ENCODE results near the gene HS1BP3. TPM values are rescaled to one million over a fixed set of nuclear protein-coding genes. Genes with fewer than 3 reads are reported as not detected.

HS1BP3 gene
- polyA plus RNA-seq, 4 donors = 18.5 to 39.7 (median 23.4) TPM

DNA sequence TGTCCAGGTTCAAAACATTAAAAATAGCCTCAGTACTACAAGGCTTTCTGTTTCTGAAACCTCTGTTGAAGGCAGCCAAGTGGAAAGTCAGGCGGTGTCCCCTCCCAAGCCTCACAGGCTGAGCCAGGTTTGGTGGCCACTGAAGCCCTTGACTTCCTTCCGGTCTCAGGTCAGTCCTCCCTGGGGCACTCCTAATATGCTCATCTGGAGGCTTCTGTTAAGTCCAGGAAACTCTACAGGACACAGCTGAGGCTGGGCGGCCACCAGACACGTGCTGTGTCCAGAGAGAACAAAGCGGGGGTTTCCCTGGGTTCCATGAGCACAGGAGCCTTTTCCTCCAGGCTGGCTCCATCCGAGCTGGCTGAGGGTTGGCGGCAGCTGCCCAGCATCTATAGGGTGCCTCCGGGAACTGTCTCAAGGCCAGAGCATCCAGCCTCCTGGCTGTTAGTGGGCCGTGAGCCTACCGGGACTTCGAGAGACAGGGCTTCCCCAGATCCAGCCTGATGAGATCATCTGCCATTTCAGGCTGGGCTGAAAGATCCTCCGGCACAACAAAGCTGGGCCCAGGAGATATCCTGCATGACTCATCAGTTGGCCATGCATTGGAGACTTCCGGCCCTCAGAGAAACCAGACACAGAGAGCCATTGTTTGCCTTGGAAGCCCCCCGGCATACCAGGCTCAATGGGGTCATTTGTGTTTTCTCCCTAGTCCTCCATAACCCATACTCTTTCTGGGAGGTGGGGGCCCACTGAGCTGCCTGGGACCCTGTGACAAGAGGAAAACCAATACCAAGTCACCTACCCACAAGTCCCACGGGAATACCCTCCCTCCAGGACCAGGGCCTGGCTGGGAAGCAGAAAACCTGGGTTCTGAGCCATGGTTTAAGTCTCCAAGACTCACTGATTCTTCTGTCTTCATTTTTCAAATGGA is 71.7 kb downstream of the HS1BP3 start:
- Histone ChIP-seq H3K27ac (ENCODE audit: low read depth in 1 of 3, low read length in 2 of 3) (peak overlapping the region; percentile 71 to 91 (median 75)), H3K4me1 (ENCODE audit: control insufficient read depth in 3 of 3, insufficient read depth in 2 of 3, low read depth in 1 of 3, low read length in 2 of 3) (peaks cover 6 to 62% (median 9%) of the 10 kb centered on the region in 3 donors), H3K36me3 (ENCODE audit: control insufficient read depth in 3 of 3, insufficient read depth in 2 of 3, low read depth in 1 of 3, low read length in 3 of 3) (no peaks in the 10 kb centered on the region), H3K27me3 (ENCODE audit: control insufficient read depth in 3 of 3, insufficient read depth in 3 of 3, low read length in 3 of 3) (no peaks in the 10 kb centered on the region), H3K4me3 (ENCODE audit: low read depth in 1 of 3, low read length in 3 of 3) (no peak overlapping the region), H3K9me3 (ENCODE audit: control insufficient read depth in 2 of 2, insufficient read depth in 1 of 2, low read depth in 1 of 2, low read length in 1 of 2) (peaks cover 0 to 7% of the 10 kb centered on the region in 2 donors)
- 48 to 51% (median 50%) methylated on average over 15 of the region's 15 CpGs for WGBS, 3 donors
- FAIRE-seq (no peak), DNase-seq (peak; percentile 75 to 87)

DNA sequence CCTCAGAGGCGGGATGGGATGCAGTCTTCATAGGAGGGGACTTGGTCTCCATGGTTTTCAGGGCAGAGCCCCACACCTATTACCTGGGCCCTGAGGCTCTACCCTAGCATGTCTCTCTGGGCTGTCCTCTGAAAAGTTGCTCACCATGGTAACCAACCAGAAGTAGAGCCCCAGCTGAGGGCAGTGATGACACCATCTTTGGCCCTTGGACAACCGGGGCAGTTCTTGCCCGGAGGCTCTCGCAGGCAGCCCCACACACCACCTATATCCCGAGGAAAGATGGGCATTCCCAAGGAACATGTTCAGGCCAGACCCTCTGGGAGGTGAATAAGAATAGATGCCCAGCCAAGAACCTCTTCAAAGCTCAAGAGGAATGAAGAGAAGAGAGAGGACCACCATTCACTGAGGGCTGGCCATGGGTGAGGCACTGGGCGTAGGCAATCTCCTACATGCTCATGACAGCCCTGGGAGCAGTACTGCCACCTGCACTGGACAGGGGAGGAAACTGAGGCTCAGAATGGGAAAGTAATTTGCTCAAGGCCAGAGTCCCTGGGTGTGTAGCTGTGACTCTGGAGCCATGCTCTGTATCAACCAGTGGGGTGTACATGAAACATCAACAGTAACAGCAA is 72.5 kb downstream of the HS1BP3 start:
- Histone ChIP-seq H3K36me3 (ENCODE audit: control insufficient read depth in 3 of 3, insufficient read depth in 2 of 3, low read depth in 1 of 3, low read length in 3 of 3) (no peaks in the 10 kb centered on the region), H3K27ac (ENCODE audit: low read depth in 1 of 3, low read length in 2 of 3) (peak overlapping the region; percentile 5 to 91 (median 75)), H3K4me3 (ENCODE audit: low read depth in 1 of 3, low read length in 3 of 3) (no peak overlapping the region), H3K4me1 (ENCODE audit: control insufficient read depth in 3 of 3, insufficient read depth in 2 of 3, low read depth in 1 of 3, low read length in 2 of 3) (peaks cover 6 to 59% (median 9%) of the 10 kb centered on the region in 3 donors), H3K9me3 (ENCODE audit: control insufficient read depth in 2 of 2, insufficient read depth in 1 of 2, low read depth in 1 of 2, low read length in 1 of 2) (peaks cover 0 to 7% of the 10 kb centered on the region in 2 donors), H3K27me3 (ENCODE audit: control insufficient read depth in 3 of 3, insufficient read depth in 3 of 3, low read length in 3 of 3) (no peaks in the 10 kb centered on the region)
- no peak for FAIRE-seq
- DNase-seq = no peak
- WGBS, 3 donors = 73 to 81% (median 78%) methylated on average over 6 of the region's 6 CpGs

DNA sequence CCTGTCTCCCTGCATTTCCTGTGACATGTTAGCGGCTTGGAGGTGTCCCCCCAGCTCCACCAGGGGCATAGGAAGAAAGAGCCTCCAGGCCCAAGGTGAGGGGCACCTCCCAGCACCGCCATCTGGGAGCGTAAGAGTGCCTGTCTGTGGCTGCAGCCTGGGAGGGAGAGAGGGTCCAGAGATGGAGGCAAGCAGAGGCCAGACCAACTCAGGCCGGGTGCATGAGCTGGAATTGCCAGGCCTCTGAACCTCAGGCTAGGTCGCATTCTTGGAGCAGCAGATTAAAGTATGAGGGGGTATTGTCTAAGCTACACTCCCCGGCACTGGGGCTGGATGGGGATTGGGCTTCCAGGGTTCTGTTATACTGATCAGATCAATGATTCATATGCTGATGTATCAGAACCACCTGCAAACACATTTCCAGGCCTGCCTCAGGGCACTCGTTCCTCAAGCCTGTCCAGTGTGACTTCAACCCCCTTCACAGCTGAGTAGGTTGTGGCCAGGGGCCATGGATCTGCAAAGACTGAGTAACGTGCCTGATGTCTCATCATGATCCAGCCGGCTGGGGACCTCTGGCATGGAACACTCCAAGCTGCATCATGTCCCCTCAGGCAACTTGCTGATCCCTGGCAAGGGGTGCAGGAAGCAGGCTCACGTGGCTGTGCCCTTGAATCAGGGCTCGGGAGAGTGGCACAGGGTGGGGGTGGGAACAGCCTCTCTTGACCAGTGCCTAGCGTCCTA is 73.2 kb downstream of the HS1BP3 start:
- Histone ChIP-seq H3K4me3 (ENCODE audit: low read depth in 1 of 3, low read length in 3 of 3) (no peak overlapping the region), H3K27ac (ENCODE audit: low read depth in 1 of 3, low read length in 2 of 3) (peak overlapping the region; percentile 16 to 91 (median 90)), H3K36me3 (ENCODE audit: control insufficient read depth in 3 of 3, insufficient read depth in 2 of 3, low read depth in 1 of 3, low read length in 3 of 3) (no peaks in the 10 kb centered on the region), H3K9me3 (ENCODE audit: control insufficient read depth in 2 of 2, insufficient read depth in 1 of 2, low read depth in 1 of 2, low read length in 1 of 2) (peaks cover 0 to 7% of the 10 kb centered on the region in 2 donors), H3K27me3 (ENCODE audit: control insufficient read depth in 3 of 3, insufficient read depth in 3 of 3, low read length in 3 of 3) (no peaks in the 10 kb centered on the region), H3K4me1 (ENCODE audit: control insufficient read depth in 3 of 3, insufficient read depth in 2 of 3, low read depth in 1 of 3, low read length in 2 of 3) (peaks cover 6 to 60% (median 9%) of the 10 kb centered on the region in 3 donors)
- 84 to 87% (median 85%) methylated on average over 12 of the region's 12 CpGs for WGBS, 3 donors
- FAIRE-seq = no peak
- DNase-seq = no peak

DNA sequence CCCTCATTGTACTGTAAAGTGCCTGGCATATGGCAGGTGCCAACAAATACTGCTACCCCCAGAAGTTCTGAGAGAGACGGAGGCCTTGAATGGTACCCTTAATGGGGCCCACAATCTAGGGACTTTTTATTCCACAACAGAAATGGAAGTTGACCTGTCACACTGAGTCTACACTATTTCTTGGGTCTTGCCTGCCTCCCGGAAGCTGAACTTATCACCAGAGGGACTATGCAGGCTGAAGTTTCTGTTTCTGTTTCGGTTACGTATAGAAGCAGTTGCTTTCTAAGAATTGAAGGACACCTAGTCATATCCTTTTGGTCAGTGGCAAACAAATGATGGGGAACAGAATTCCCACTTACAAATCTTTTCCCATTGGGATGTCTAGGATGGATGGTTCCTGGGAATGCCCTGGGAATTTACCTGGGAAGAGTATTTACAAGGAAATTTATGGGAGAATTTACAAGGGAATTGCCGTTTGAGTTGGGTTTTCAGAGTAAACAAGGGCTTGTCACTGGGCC is 74.2 kb downstream of the HS1BP3 start:
- Histone ChIP-seq H3K36me3 (ENCODE audit: control insufficient read depth in 3 of 3, insufficient read depth in 2 of 3, low read depth in 1 of 3, low read length in 3 of 3) (no peaks in the 10 kb centered on the region), H3K27me3 (ENCODE audit: control insufficient read depth in 3 of 3, insufficient read depth in 3 of 3, low read length in 3 of 3) (no peaks in the 10 kb centered on the region), H3K27ac (ENCODE audit: low read depth in 1 of 3, low read length in 2 of 3) (peak overlapping the region; percentile 65 to 90 (median 77)), H3K9me3 (ENCODE audit: control insufficient read depth in 2 of 2, insufficient read depth in 1 of 2, low read depth in 1 of 2, low read length in 1 of 2) (peaks cover 0 to 3% of the 10 kb centered on the region in 2 donors), H3K4me1 (ENCODE audit: control insufficient read depth in 3 of 3, insufficient read depth in 2 of 3, low read depth in 1 of 3, low read length in 2 of 3) (peaks cover 9 to 62% (median 9%) of the 10 kb centered on the region in 3 donors), H3K4me3 (ENCODE audit: low read depth in 1 of 3, low read length in 3 of 3) (no peak overlapping the region)
- FAIRE-seq (no peak), DNase-seq (peak; percentile 90 to 93)
- 10 to 35% (median 13%) methylated on average over 5 of the region's 5 CpGs for whole genome bisulfite sequencing, 3 donors

DNA sequence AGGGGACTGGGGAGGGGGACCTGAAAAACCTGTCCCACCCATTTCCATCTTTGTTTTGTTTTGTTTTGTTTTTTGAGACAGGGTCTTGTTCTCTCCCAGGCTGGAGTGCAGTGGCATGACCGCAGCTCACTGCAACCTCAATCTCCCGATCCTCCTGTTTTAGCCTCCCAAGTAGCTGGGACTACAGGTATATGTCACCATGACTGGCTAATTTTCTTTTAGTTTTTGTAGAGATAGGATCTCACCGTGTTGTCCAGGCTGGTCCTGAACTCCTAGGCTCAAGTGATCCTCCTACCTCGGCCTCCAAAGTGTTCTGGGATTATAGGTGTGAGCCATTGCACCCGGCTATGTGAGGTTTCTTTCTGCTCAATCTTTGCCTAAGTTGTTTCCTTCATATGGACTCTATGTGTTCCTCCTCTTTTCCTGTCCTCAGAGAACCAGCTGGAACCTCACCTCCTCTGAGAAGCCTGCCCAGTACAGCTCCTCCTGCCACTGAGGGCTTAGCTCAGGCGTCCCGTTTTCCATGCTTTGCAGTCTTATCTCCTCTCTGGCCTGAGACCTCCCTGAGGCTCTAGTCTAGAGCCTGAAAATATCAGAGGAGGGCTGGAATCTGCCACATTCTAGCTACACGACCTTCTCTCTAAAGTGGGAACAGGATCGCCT is 74.8 kb downstream of the HS1BP3 start:
- H3K4me1 ChIP-seq (ENCODE audit: control insufficient read depth in 3 of 3, insufficient read depth in 2 of 3, low read depth in 1 of 3, low read length in 2 of 3) = peaks cover 9 to 68% (median 12%) of the 10 kb centered on the region in 3 donors
- 88 to 92% (median 92%) methylated on average over 9 of the region's 9 CpGs for WGBS, 3 donors
- H3K27ac ChIP-seq (ENCODE audit: low read depth in 1 of 3, low read length in 2 of 3) = peak overlapping the region; percentile 65 to 90 (median 77)
- no peak overlapping the region for H3K4me3 ChIP-seq (ENCODE audit: low read depth in 1 of 3, low read length in 3 of 3)
- FAIRE-seq (no peak), DNase-seq (no peak)
- no peaks in the 10 kb centered on the region for H3K27me3 ChIP-seq (ENCODE audit: control insufficient read depth in 3 of 3, insufficient read depth in 3 of 3, low read length in 3 of 3)
- no peaks in the 10 kb centered on the region for H3K36me3 ChIP-seq (ENCODE audit: control insufficient read depth in 3 of 3, insufficient read depth in 2 of 3, low read depth in 1 of 3, low read length in 3 of 3)
- H3K9me3 ChIP-seq (ENCODE audit: control insufficient read depth in 2 of 2, insufficient read depth in 1 of 2, low read depth in 1 of 2, low read length in 1 of 2) = no peaks in the 10 kb centered on the region

DNA sequence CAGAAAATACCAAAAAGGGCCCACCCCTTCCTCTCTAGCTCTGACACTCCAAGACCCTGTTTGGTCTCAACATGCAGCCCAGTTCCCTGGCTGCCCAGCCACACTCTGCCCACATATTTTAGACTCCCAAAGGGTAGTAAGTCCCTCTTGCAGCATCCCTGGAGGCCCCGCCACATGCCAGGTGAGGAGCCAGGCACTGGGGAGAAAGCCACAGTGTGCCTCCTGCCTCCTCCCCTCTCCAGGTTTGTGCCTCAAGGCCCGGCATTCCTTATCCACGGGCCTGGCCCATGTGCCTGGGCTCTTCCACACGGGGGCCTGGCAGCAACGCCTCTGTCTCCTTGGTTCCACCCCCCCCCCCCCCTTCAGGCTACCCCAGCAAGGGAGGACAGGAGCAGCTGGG is 75.5 kb downstream of the HS1BP3 start:
- Histone ChIP-seq H3K4me1 (ENCODE audit: control insufficient read depth in 3 of 3, insufficient read depth in 2 of 3, low read depth in 1 of 3, low read length in 2 of 3) (peaks cover 9 to 75% (median 12%) of the 10 kb centered on the region in 3 donors), H3K27me3 (ENCODE audit: control insufficient read depth in 3 of 3, insufficient read depth in 3 of 3, low read length in 3 of 3) (no peaks in the 10 kb centered on the region), H3K36me3 (ENCODE audit: control insufficient read depth in 3 of 3, insufficient read depth in 2 of 3, low read depth in 1 of 3, low read length in 3 of 3) (no peaks in the 10 kb centered on the region), H3K27ac (ENCODE audit: low read depth in 1 of 3, low read length in 2 of 3) (no peak overlapping the region), H3K4me3 (ENCODE audit: low read depth in 1 of 3, low read length in 3 of 3) (no peak overlapping the region), H3K9me3 (ENCODE audit: control insufficient read depth in 2 of 2, insufficient read depth in 1 of 2, low read depth in 1 of 2, low read length in 1 of 2) (no peaks in the 10 kb centered on the region)
- WGBS, 3 donors = 84 to 93% (median 86%) methylated on average over 5 of the region's 5 CpGs
- FAIRE-seq (no peak), DNase-seq (no peak)

DNA sequence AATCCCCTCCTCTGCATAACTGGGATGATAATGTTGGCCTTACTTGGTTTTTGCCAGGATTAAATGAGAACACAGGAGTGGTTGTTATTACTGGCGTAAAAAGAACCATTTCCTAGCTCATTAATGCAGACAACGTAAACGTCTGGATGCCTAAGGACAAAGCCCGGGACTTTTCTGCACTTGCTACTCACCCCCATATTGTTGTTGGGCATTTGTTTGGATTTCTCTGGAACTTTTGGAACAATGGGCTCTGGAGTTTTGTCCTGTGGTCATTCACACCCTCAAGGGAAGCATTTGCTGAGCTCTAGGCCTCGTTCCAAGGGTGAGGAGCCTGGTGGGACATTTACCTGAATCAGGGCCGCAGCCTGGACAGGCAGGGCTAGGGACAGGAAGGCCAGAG is 76.0 kb downstream of the HS1BP3 start:
- FAIRE-seq (no peak), DNase-seq (no peak)
- Histone ChIP-seq H3K36me3 (ENCODE audit: control insufficient read depth in 3 of 3, insufficient read depth in 2 of 3, low read depth in 1 of 3, low read length in 3 of 3) (no peaks in the 10 kb centered on the region), H3K4me3 (ENCODE audit: low read depth in 1 of 3, low read length in 3 of 3) (no peak overlapping the region), H3K27me3 (ENCODE audit: control insufficient read depth in 3 of 3, insufficient read depth in 3 of 3, low read length in 3 of 3) (no peaks in the 10 kb centered on the region), H3K9me3 (ENCODE audit: control insufficient read depth in 2 of 2, insufficient read depth in 1 of 2, low read depth in 1 of 2, low read length in 1 of 2) (no peaks in the 10 kb centered on the region), H3K4me1 (ENCODE audit: control insufficient read depth in 3 of 3, insufficient read depth in 2 of 3, low read depth in 1 of 3, low read length in 2 of 3) (peaks cover 9 to 77% (median 12%) of the 10 kb centered on the region in 3 donors), H3K27ac (ENCODE audit: low read depth in 1 of 3, low read length in 2 of 3) (peak overlapping the region in 2 of 3 donors; percentile 18 to 81)
- 85 to 96% (median 88%) methylated on average over 6 of the region's 6 CpGs for WGBS, 3 donors

All from small intestine (tissue), 7 donors.